Retinal pigment epithelial cell (primary cell): ENCODE results near the gene ME3.

Source experiments
- DNase-seq: peaks from one replicate; pipeline ENCODE4 v3.0.0-alpha.2; 2010; ENCODE audit warnings: low read depth
- H3K4me3 ChIP-seq: 2 replicates; pipeline ENCODE4 v1.5.1; 2011; ENCODE audit warnings: mild to moderate bottlenecking, low read length, control low read depth, moderate library complexity
- CTCF ChIP-seq: conservative IDR thresholded peaks from 2 replicates; pipeline ENCODE4 v1.5.1; 2011; ENCODE audit warnings: low read depth, low read length, control low read depth, inconsistent platforms

ME3 gene

DNA sequence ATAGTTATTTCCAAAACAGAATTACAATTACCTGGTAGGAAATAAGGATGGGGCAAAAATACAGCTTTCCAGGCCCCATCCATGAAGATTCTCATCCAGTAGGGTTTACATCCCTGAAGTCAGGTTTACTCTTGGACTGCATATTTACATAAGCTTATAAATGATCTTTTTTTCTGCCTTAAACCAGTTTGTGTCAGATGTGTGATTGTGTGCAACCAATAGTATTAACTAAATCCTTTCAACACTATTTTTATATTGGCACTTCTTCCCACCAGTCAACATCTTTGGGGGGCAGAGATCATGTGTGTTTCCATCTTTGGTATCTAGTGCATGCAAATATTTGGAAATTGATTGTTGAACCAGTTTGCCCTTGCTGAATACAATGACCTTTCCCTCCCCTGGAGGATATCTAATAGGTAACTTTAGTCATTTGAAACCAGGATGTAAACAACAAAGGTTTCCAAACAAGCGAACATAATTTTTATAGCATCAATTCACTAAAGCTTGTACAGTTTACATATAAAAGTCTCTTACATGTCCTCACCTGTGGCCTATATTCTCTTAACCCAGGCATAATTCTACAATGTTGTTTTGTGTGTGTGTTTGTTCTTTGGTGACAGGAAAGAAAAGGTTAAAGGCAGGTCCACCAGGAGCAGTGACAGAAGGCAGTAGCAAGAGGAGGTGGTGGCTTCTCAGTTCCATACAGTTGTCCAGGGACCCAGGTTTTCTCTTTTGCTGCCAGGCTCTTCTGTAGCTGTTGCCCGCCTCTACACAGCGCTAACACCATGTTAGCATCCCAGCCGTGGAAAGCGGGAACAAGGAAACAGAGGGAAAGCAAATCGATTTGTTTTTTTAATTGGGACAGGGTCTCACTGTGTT is 1.7 kb upstream of the ME3 start:
- no peak for TF ChIP-seq CTCF
- H3K4me3 ChIP-seq = no peak overlapping the region
- DNase-seq = no peak

GRCh38 chr11:86673055-86673843 is 833 bp upstream of the ME3 start:
- TF ChIP-seq CTCF = no peak
- no peak overlapping the region for H3K4me3 ChIP-seq
- DNase-seq = no peak

GRCh38 chr11:86671531-86672006 is 847 bp downstream of the ME3 start:
- H3K4me3 ChIP-seq = peak overlapping the region; percentile 66
- no peak for DNase-seq
- no peak for TF ChIP-seq CTCF

DNA sequence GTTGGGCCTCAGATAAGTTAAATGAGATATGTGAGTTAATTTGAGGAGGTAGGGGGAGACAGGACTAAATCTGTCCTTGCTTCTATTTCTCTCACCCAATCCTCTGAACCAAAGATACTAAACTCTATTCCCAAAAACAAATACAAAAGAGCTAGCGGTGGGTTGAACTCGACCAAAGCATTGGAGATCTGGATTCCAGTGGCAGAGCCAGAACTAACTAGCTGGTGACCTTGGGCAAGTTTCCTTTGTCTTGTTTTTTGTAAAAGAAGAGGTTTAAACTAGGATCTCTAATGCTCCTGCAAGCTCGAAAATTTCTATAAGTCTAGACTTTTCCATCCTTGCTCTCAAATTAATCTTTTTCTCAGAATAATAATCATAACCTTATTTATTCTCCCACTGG is 1.5 kb downstream of the ME3 start:
- TF ChIP-seq CTCF = no peak
- peak overlapping the region; percentile 66 for H3K4me3 ChIP-seq
- no peak for DNase-seq

DNA sequence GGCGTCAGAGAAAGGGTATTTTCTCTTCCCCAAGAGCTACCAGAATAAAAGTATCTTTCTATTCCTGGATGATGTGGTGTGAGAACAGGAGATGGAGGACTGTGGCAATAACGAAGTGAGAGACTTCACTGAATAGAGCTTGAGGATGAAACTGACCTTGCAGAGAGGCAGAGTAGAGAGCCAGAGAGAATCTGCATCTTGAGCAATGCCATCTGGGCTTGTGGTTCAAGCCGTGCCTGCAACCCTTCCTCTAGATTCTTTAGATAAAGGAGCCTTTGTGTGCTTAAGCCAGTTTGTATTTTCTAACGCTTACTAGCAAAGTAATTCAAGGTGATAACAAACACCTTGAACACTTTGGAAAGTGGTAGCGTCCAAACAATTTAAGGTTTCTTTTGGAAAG is 2.2 kb downstream of the ME3 start:
- TF ChIP-seq CTCF = no peak
- peak overlapping the region; percentile 66 for H3K4me3 ChIP-seq
- DNase-seq = no peak

GRCh38 chr11:86669424-86669823 is 3.0 kb downstream of the ME3 start:
- DNase-seq = peak; percentile 65
- no peak for TF ChIP-seq CTCF
- H3K4me3 ChIP-seq = no peak overlapping the region
